Effector memory CD8-positive, alpha-beta T cell (primary cell): Measurements from ENCODE around the gene ATL2.

Experiments
- ATAC-seq: fragments of 150-1000 bp; cut with Tn5 transposase; replicated peaks from 2 replicates; pipeline ENCODE4 v1.10.0; 2021; ENCODE audit warnings: mild to moderate bottlenecking, moderate library complexity
- DNase-seq, 3 experiments: peaks; one replicate each; pipeline ENCODE4 v3.0.0; 2021
- H3K27ac Mint-ChIP-seq, 2 donors: one replicate each; pipeline ENCODE4 v1.8.0; 2022; ENCODE audit warnings: mild to moderate bottlenecking in 2 of 2, mixed read lengths in 2 of 2, moderate library complexity in 2 of 2
- H3K27me3 Mint-ChIP-seq, 2 donors: one replicate each; pipeline ENCODE4 v1.8.0; 2022; ENCODE audit warnings: mixed read lengths in 2 of 2
- H3K36me3 Mint-ChIP-seq: one replicate; pipeline ENCODE4 v1.8.0; 2022; ENCODE audit warnings: mild to moderate bottlenecking, moderate library complexity, mixed read lengths; ENCODE audit not compliant: insufficient read depth
- H3K4me1 Mint-ChIP-seq, 2 donors: one replicate each; pipeline ENCODE4 v1.8.0; 2022; ENCODE audit warnings: low read depth in 2 of 2, mixed read lengths in 2 of 2
- H3K4me3 Mint-ChIP-seq, 2 donors: one replicate each; pipeline ENCODE4 v1.8.0; 2022; ENCODE audit warnings: mild to moderate bottlenecking in 2 of 2, mixed read lengths in 2 of 2, moderate library complexity in 2 of 2
- H3K9me3 Mint-ChIP-seq, 2 donors: one replicate each; pipeline ENCODE4 v1.8.0; 2022; ENCODE audit warnings: mixed read lengths in 2 of 2

ATL2 gene

GRCh38 chr2:38381381-38382143, 4.5 kb upstream of the ATL2 start:
- H3K9me3 Mint-ChIP-seq: no peaks in the 10 kb centered on the region
- no peak overlapping the region for H3K4me3 Mint-ChIP-seq
- ATAC-seq: no peak
- H3K27me3 Mint-ChIP-seq: no peaks in the 10 kb centered on the region
- no peak for DNase-seq
- no peak overlapping the region for H3K27ac Mint-ChIP-seq
- peaks cover 6% of the 10 kb centered on the region for H3K36me3 Mint-ChIP-seq
- peaks cover 6 to 15% of the 10 kb centered on the region in 2 donors for H3K4me1 Mint-ChIP-seq

- Mint-ChIP-seq H3K4me1 (peaks cover 13 to 21% of the 10 kb centered on the region in 2 donors), H3K36me3 (peaks cover 11% of the 10 kb centered on the region), H3K27me3 (no peaks in the 10 kb centered on the region), H3K27ac (no peak overlapping the region), H3K9me3 (no peaks in the 10 kb centered on the region), H3K4me3 (peak overlapping the region in 1 of 2 donors; percentile 61)
- no peak for DNase-seq
- ATAC-seq: no peak
Measured at GRCh38 chr2:38380397-38381130, 3.5 kb upstream of the ATL2 start.

- Mint-ChIP-seq H3K9me3 (no peaks in the 10 kb centered on the region), H3K27me3 (no peaks in the 10 kb centered on the region), H3K36me3 (peaks cover 14% of the 10 kb centered on the region), H3K4me1 (peaks cover 31 to 44% of the 10 kb centered on the region in 2 donors), H3K27ac (peak overlapping the region; percentile 86 to 90), H3K4me3 (peak overlapping the region; percentile 89 to 92)
- DNase-seq (peak; percentile 27 to 46 (median 46)), ATAC-seq (peak; percentile 52)
Measured at GRCh38 chr2:38376346-38377049, 575 bp downstream of the ATL2 start.

- ATAC-seq (no peak), DNase-seq (no peak)
- Mint-ChIP-seq H3K9me3 (no peaks in the 10 kb centered on the region), H3K36me3 (peaks cover 15% of the 10 kb centered on the region), H3K4me3 (peak overlapping the region; percentile 88 to 91), H3K27ac (peak overlapping the region; percentile 84 to 85), H3K27me3 (no peaks in the 10 kb centered on the region), H3K4me1 (peaks cover 31 to 45% of the 10 kb centered on the region in 2 donors)
Measured at GRCh38 chr2:38375696-38376345, 1.3 kb downstream of the ATL2 start.

- peaks cover 26 to 49% of the 10 kb centered on the region in 2 donors for H3K4me1 Mint-ChIP-seq
- no peaks in the 10 kb centered on the region for H3K9me3 Mint-ChIP-seq
- H3K36me3 Mint-ChIP-seq: peaks cover 18% of the 10 kb centered on the region
- H3K27ac Mint-ChIP-seq: peak overlapping the region in 1 of 2 donors; percentile 85
- no peaks in the 10 kb centered on the region for H3K27me3 Mint-ChIP-seq
- DNase-seq: no peak
- ATAC-seq: no peak
- peak overlapping the region in 1 of 2 donors; percentile 88 for H3K4me3 Mint-ChIP-seq
Measured at GRCh38 chr2:38374984-38375383, 2.1 kb downstream of the ATL2 start.

GRCh38 chr2:38371235-38371634, 5.8 kb downstream of the ATL2 start:
- Mint-ChIP-seq H3K9me3 (no peaks in the 10 kb centered on the region), H3K36me3 (peaks cover 13% of the 10 kb centered on the region), H3K27me3 (no peaks in the 10 kb centered on the region), H3K4me1 (peaks cover 22 to 53% of the 10 kb centered on the region in 2 donors), H3K4me3 (no peak overlapping the region), H3K27ac (no peak overlapping the region)
- peak; percentile 23 for ATAC-seq
- no peak for DNase-seq

GRCh38 chr2:38370664-38371063, 6.4 kb downstream of the ATL2 start:
- H3K4me3 Mint-ChIP-seq: no peak overlapping the region
- DNase-seq (no peak), ATAC-seq (peak; percentile 19)
- no peak overlapping the region for H3K27ac Mint-ChIP-seq
- no peaks in the 10 kb centered on the region for H3K27me3 Mint-ChIP-seq
- H3K4me1 Mint-ChIP-seq: peaks cover 16 to 47% of the 10 kb centered on the region in 2 donors
- peaks cover 11% of the 10 kb centered on the region for H3K36me3 Mint-ChIP-seq
- H3K9me3 Mint-ChIP-seq: no peaks in the 10 kb centered on the region

- no peak for ATAC-seq
- H3K36me3 Mint-ChIP-seq: peaks cover 5% of the 10 kb centered on the region
- H3K27ac Mint-ChIP-seq: no peak overlapping the region
- no peak overlapping the region for H3K4me3 Mint-ChIP-seq
- no peaks in the 10 kb centered on the region for H3K9me3 Mint-ChIP-seq
- H3K4me1 Mint-ChIP-seq: peaks cover 8 to 32% of the 10 kb centered on the region in 2 donors
- no peak for DNase-seq
- H3K27me3 Mint-ChIP-seq: no peaks in the 10 kb centered on the region
Measured at GRCh38 chr2:38362232-38362631, 14.8 kb downstream of the ATL2 start.

- H3K27me3 Mint-ChIP-seq: no peaks in the 10 kb centered on the region
- no peak for ATAC-seq
- DNase-seq: no peak
- H3K4me3 Mint-ChIP-seq: no peak overlapping the region
- H3K4me1 Mint-ChIP-seq: peaks cover 9 to 23% of the 10 kb centered on the region in 2 donors
- peaks cover 8% of the 10 kb centered on the region for H3K36me3 Mint-ChIP-seq
- no peak overlapping the region for H3K27ac Mint-ChIP-seq
- H3K9me3 Mint-ChIP-seq: no peaks in the 10 kb centered on the region
Measured at GRCh38 chr2:38360177-38360576, 16.9 kb downstream of the ATL2 start.

- H3K4me1 Mint-ChIP-seq: peaks cover 22 to 34% of the 10 kb centered on the region in 2 donors
- no peak for DNase-seq
- peak overlapping the region; percentile 71 to 73 for H3K4me3 Mint-ChIP-seq
Measured at GRCh38 chr2:38353402-38353801, 23.7 kb downstream of the ATL2 start.

GRCh38 chr2:38352336-38352735, 24.7 kb downstream of the ATL2 start:
- Mint-ChIP-seq H3K9me3 (no peaks in the 10 kb centered on the region), H3K27ac (peak overlapping the region in 1 of 2 donors; percentile 5), H3K27me3 (no peaks in the 10 kb centered on the region), H3K4me1 (peaks cover 22 to 34% of the 10 kb centered on the region in 2 donors), H3K36me3 (peaks cover 3% of the 10 kb centered on the region), H3K4me3 (peak overlapping the region in 1 of 2 donors; percentile 73)
- DNase-seq (no peak), ATAC-seq (no peak)

More at GRCh38 chr2:38353402-38353801, 23.7 kb downstream of the ATL2 start:
- H3K27ac Mint-ChIP-seq: peak overlapping the region in 1 of 2 donors; percentile 72
- H3K27me3 Mint-ChIP-seq: no peaks in the 10 kb centered on the region
- peak; percentile 48 for ATAC-seq
- peaks cover 8% of the 10 kb centered on the region for H3K36me3 Mint-ChIP-seq
- no peaks in the 10 kb centered on the region for H3K9me3 Mint-ChIP-seq

- ATAC-seq: no peak
- Mint-ChIP-seq H3K4me3 (no peak overlapping the region), H3K4me1 (peaks cover 5 to 9% of the 10 kb centered on the region in 2 donors), H3K9me3 (peaks cover 0 to 4% of the 10 kb centered on the region in 2 donors), H3K27me3 (no peaks in the 10 kb centered on the region), H3K36me3 (peaks cover 26% of the 10 kb centered on the region), H3K27ac (no peak overlapping the region)
- DNase-seq: no peak
Measured at GRCh38 chr2:38345323-38346038, 31.6 kb downstream of the ATL2 start.
